Type B pancreatic cell (in vitro differentiated cells): ENCODE measurements around the gene MTRF1. TPM values are rescaled to one million over a fixed set of nuclear protein-coding genes. Genes with fewer than 3 reads are reported as not detected.

Experiments
- DNase-seq: peaks from one replicate; pipeline ENCODE4 v3.0.0; 2021; ENCODE audit warnings: mixed read lengths; ENCODE audit not compliant: unreplicated experiment; ENCODE audit errors: extremely low spot score
- H3K27ac Mint-ChIP-seq: 2 replicates; pipeline ENCODE4 v1.8.0; 2021; ENCODE audit warnings: mild to moderate bottlenecking, mixed read lengths
- H3K27me3 Mint-ChIP-seq: 2 replicates; pipeline ENCODE4 v1.8.0; 2021; ENCODE audit warnings: mixed read lengths
- H3K36me3 Mint-ChIP-seq: 2 replicates; pipeline ENCODE4 v1.8.0; 2021; ENCODE audit warnings: mixed read lengths
- H3K4me1 Mint-ChIP-seq: one replicate; pipeline ENCODE4 v1.8.0; 2021; ENCODE audit warnings: mixed read lengths; ENCODE audit not compliant: unreplicated experiment
- H3K4me3 Mint-ChIP-seq: 2 replicates; pipeline ENCODE4 v1.8.0; 2021; ENCODE audit warnings: mild to moderate bottlenecking, mixed read lengths
- H3K9me3 Mint-ChIP-seq: 2 replicates; pipeline ENCODE4 v1.8.0; 2021; ENCODE audit warnings: mixed read lengths
- CTCF ChIP-seq: fragments of 200-600 bp; sonication (generic); conservative IDR thresholded peaks from 2 replicates; pipeline ENCODE4 v1.5.0; 2021; ENCODE audit warnings: antibody characterized with exemption, mild to moderate bottlenecking
- total RNA-seq: library from RNA; stranded (reverse); gene quantifications from 2 replicates; pipeline ENCODE4 v1.2.1, GENCODE V29; 2021; ENCODE audit warnings: low replicate concordance

The MTRF1 gene
- total RNA-seq, 1 donor from 2014 or later = 18.2 TPM

GRCh38 chr13:41274881-41275280 is 11.5 kb upstream of the MTRF1 start:
- Mint-ChIP-seq H3K4me3 (no peak overlapping the region), H3K27ac (no peak overlapping the region), H3K4me1 (no peaks in the 10 kb centered on the region), H3K36me3 (no peaks in the 10 kb centered on the region), H3K27me3 (no peaks in the 10 kb centered on the region), H3K9me3 (no peaks in the 10 kb centered on the region)
- TF ChIP-seq CTCF = no peak
- no peak for DNase-seq

GRCh38 chr13:41273831-41274441 is 10.6 kb upstream of the MTRF1 start:
- Mint-ChIP-seq H3K4me1 (no peaks in the 10 kb centered on the region), H3K27ac (no peak overlapping the region), H3K4me3 (no peak overlapping the region), H3K36me3 (no peaks in the 10 kb centered on the region), H3K9me3 (no peaks in the 10 kb centered on the region), H3K27me3 (no peaks in the 10 kb centered on the region)
- no peak for TF ChIP-seq CTCF
- no peak for DNase-seq

- TF ChIP-seq CTCF = no peak
- H3K4me1 Mint-ChIP-seq = no peaks in the 10 kb centered on the region
- H3K9me3 Mint-ChIP-seq = no peaks in the 10 kb centered on the region
- no peak for DNase-seq
- H3K36me3 Mint-ChIP-seq = no peaks in the 10 kb centered on the region
- no peaks in the 10 kb centered on the region for H3K27me3 Mint-ChIP-seq
- no peak overlapping the region for H3K27ac Mint-ChIP-seq
- H3K4me3 Mint-ChIP-seq = no peak overlapping the region
Observed at GRCh38 chr13:41271456-41272285, 8.3 kb upstream of the MTRF1 start.

- no peaks in the 10 kb centered on the region for H3K27me3 Mint-ChIP-seq
- no peaks in the 10 kb centered on the region for H3K9me3 Mint-ChIP-seq
- H3K27ac Mint-ChIP-seq = no peak overlapping the region
- no peak for TF ChIP-seq CTCF
- H3K4me1 Mint-ChIP-seq = no peaks in the 10 kb centered on the region
- no peak for DNase-seq
- no peak overlapping the region for H3K4me3 Mint-ChIP-seq
- H3K36me3 Mint-ChIP-seq = no peaks in the 10 kb centered on the region
Observed at GRCh38 chr13:41268764-41269163, 5.4 kb upstream of the MTRF1 start.

- no peak for DNase-seq
- H3K36me3 Mint-ChIP-seq = no peaks in the 10 kb centered on the region
- no peak overlapping the region for H3K27ac Mint-ChIP-seq
- no peaks in the 10 kb centered on the region for H3K27me3 Mint-ChIP-seq
- H3K9me3 Mint-ChIP-seq = no peaks in the 10 kb centered on the region
- H3K4me1 Mint-ChIP-seq = no peaks in the 10 kb centered on the region
- TF ChIP-seq CTCF = no peak
- no peak overlapping the region for H3K4me3 Mint-ChIP-seq
Observed at GRCh38 chr13:41267106-41267505, 3.7 kb upstream of the MTRF1 start.
